ENCODE data around the gene UBE2V1. TPM values are rescaled to one million over a fixed set of nuclear protein-coding genes. Genes with fewer than 3 reads are reported as not detected.

UBE2V1 gene
- total RNA-seq, 2 experiments from 2014 or later = 115 to 140 TPM

- no peak for TF ChIP-seq CTCF (IDR thresholded peaks at IDR 0.05)
- peaks cover 5% of the 10 kb centered on the region for H3K4me1 Mint-ChIP-seq (ENCODE audit: low read depth)
- intact Hi-C loops (cut with DNase I, micrococcal nuclease) = no loop called here
- peak in 2 of 14 experiments; percentile 38 to 42 for DNase-seq
- peaks cover 2% of the 10 kb centered on the region for H3K4me1 ChIP-seq (ENCODE audit: insufficient read depth, low read length)
- ChIA-PET POLR2A (no interaction called here), CTCF (no interaction called here)
- H3K9me3 ChIP-seq (ENCODE audit: control insufficient read depth in 1 of 2, insufficient read depth in 1 of 2, low read length in 2 of 2) = peaks cover 4 to 9% of the 10 kb centered on the region in 2 experiments
- H3K4me3 ChIP-seq (ENCODE audit: low read length) = no peak overlapping the region
- H3K27me3 Mint-ChIP-seq = peaks cover 9% of the 10 kb centered on the region
- ATAC-seq (ENCODE audit: poor library complexity) = no peak
- H3K27me3 ChIP-seq (ENCODE audit: control insufficient read depth in 1 of 2, insufficient read depth in 2 of 2, low read length in 2 of 2) = peaks cover 0 to 7% of the 10 kb centered on the region in 2 experiments
- no peak overlapping the region for H3K27ac ChIP-seq (ENCODE audit: low read depth in 1 of 2, low read length in 2 of 2)
- H3K9me3 Mint-ChIP-seq = no peaks in the 10 kb centered on the region
- H3K4me3 Mint-ChIP-seq = no peak overlapping the region
- H3K27ac Mint-ChIP-seq = no peak overlapping the region
- no peaks in the 10 kb centered on the region for H3K36me3 Mint-ChIP-seq (ENCODE audit: low read depth)
- no peaks in the 10 kb centered on the region for H3K36me3 ChIP-seq (ENCODE audit: insufficient read depth, low read length)
Observed at GRCh38 chr20:50041246-50041873, 71.6 kb downstream of the UBE2V1 start.

GRCh38 chr20:50040432-50041245 is 72.3 kb downstream of the UBE2V1 start:
- peaks cover 2% of the 10 kb centered on the region for H3K4me1 ChIP-seq (ENCODE audit: insufficient read depth, low read length)
- ChIA-PET POLR2A (no interaction called here), CTCF (no interaction called here)
- intact Hi-C loops (cut with DNase I, micrococcal nuclease) = no loop called here
- H3K27me3 Mint-ChIP-seq = peaks cover 2% of the 10 kb centered on the region
- peaks cover 1 to 9% of the 10 kb centered on the region in 2 experiments for H3K9me3 ChIP-seq (ENCODE audit: control insufficient read depth in 1 of 2, insufficient read depth in 1 of 2, low read length in 2 of 2)
- H3K36me3 ChIP-seq (ENCODE audit: insufficient read depth, low read length) = no peaks in the 10 kb centered on the region
- H3K36me3 Mint-ChIP-seq (ENCODE audit: low read depth) = no peaks in the 10 kb centered on the region
- H3K9me3 Mint-ChIP-seq = no peaks in the 10 kb centered on the region
- no peak overlapping the region for H3K27ac Mint-ChIP-seq
- no peak overlapping the region for H3K4me3 Mint-ChIP-seq
- H3K27me3 ChIP-seq (ENCODE audit: control insufficient read depth in 1 of 2, insufficient read depth in 2 of 2, low read length in 2 of 2) = no peaks in the 10 kb centered on the region
- peaks cover 5% of the 10 kb centered on the region for H3K4me1 Mint-ChIP-seq (ENCODE audit: low read depth)
- no peak for TF ChIP-seq CTCF (IDR thresholded peaks at IDR 0.05)
- no peak overlapping the region for H3K27ac ChIP-seq (ENCODE audit: low read depth in 1 of 2, low read length in 2 of 2)
- ATAC-seq (ENCODE audit: poor library complexity) (no peak), DNase-seq (no peak)
- no peak overlapping the region for H3K4me3 ChIP-seq (ENCODE audit: low read length)

- Mint-ChIP-seq H3K9me3 (no peaks in the 10 kb centered on the region), H3K27me3 (no peaks in the 10 kb centered on the region), H3K27ac (no peak overlapping the region), H3K36me3 (ENCODE audit: low read depth) (no peaks in the 10 kb centered on the region), H3K4me1 (ENCODE audit: low read depth) (peaks cover 5% of the 10 kb centered on the region), H3K4me3 (no peak overlapping the region)
- no peak for DNase-seq
- H3K4me1 ChIP-seq (ENCODE audit: insufficient read depth, low read length) = peaks cover 2% of the 10 kb centered on the region
- no peak overlapping the region for H3K4me3 ChIP-seq (ENCODE audit: low read length)
- H3K36me3 ChIP-seq (ENCODE audit: insufficient read depth, low read length) = no peaks in the 10 kb centered on the region
- peaks cover 0 to 2% of the 10 kb centered on the region in 2 experiments for H3K9me3 ChIP-seq (ENCODE audit: control insufficient read depth in 1 of 2, insufficient read depth in 1 of 2, low read length in 2 of 2)
- no peak for ATAC-seq (ENCODE audit: poor library complexity)
- no peak overlapping the region for H3K27ac ChIP-seq (ENCODE audit: low read depth in 1 of 2, low read length in 2 of 2)
- POLR2A ChIA-PET = no interaction called here
- intact Hi-C loops (cut with DNase I, micrococcal nuclease) = no loop called here
- CTCF ChIA-PET = no interaction called here
- no peaks in the 10 kb centered on the region for H3K27me3 ChIP-seq (ENCODE audit: control insufficient read depth in 1 of 2, insufficient read depth in 2 of 2, low read length in 2 of 2)
- TF ChIP-seq CTCF (IDR thresholded peaks at IDR 0.05) = no peak
Observed at GRCh38 chr20:50039706-50040431, 73.1 kb downstream of the UBE2V1 start.

All from CD4-positive, alpha-beta T cell (primary cell).